GM12872 (cell line): ENCODE measurements around the gene ARF1.

Source experiments
- TF ChIP-seq, protein P1 (sequence below): IDR thresholded peaks from 3 replicates; pipeline ENCODE4 v1.5.1; 2011; ENCODE audit warnings: low read depth, mild to moderate bottlenecking, low read length, moderate library complexity; ENCODE audit not compliant: insufficient read depth

ARF1 gene

DNA sequence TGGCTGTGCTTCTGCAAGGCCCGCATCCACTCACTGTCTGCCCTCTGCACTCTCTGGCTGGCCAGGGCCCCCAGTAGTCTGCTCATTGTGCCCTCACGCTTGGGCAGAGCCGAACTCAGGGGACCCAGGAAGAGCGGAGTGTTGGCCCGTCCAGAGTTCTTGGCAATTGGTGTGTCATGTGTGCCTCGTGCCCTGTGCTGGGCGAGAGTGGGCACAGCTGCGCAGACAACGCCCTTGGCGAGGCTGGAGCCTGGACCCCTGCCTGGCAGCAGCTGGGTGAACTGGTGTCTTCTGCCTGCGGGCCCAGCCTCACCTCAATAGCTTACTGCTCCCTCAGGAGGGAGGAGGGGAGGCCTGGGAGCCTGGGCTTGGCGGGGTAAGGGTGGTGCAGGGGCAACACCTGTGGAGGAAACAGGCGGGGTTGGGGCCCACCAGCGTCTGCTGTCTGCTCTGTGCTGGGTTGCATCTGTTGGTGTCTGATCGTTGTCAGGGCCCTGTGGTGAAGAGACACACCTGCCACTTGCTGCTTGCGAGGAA is 59.7 kb downstream of the ARF1 start:
- TF ChIP-seq, protein P1, sequence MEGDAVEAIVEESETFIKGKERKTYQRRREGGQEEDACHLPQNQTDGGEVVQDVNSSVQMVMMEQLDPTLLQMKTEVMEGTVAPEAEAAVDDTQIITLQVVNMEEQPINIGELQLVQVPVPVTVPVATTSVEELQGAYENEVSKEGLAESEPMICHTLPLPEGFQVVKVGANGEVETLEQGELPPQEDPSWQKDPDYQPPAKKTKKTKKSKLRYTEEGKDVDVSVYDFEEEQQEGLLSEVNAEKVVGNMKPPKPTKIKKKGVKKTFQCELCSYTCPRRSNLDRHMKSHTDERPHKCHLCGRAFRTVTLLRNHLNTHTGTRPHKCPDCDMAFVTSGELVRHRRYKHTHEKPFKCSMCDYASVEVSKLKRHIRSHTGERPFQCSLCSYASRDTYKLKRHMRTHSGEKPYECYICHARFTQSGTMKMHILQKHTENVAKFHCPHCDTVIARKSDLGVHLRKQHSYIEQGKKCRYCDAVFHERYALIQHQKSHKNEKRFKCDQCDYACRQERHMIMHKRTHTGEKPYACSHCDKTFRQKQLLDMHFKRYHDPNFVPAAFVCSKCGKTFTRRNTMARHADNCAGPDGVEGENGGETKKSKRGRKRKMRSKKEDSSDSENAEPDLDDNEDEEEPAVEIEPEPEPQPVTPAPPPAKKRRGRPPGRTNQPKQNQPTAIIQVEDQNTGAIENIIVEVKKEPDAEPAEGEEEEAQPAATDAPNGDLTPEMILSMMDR: no peak

DNA sequence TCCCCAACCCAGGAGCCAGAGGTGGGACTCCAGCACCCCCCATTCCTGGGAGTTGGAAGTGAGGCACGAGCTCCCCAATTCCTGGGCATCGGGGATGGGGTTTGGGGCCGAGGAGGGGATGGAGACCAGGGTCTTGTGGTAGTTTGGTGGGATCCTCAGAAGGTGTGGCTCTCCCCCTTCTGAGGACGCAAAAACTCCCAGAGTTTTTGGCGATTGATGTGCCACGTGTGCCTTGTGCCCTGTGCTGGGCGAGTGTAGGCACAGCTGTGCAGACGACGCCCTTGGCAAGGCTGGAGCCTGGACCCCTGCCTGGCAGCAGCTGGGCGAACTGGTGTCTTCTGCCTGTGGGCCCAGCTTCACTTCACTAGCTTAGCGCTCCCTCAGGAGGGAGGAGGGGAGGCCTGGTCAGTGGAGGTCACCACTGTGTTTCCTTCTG is 60.2 kb downstream of the ARF1 start:
- TF ChIP-seq, protein P1: no peak

DNA sequence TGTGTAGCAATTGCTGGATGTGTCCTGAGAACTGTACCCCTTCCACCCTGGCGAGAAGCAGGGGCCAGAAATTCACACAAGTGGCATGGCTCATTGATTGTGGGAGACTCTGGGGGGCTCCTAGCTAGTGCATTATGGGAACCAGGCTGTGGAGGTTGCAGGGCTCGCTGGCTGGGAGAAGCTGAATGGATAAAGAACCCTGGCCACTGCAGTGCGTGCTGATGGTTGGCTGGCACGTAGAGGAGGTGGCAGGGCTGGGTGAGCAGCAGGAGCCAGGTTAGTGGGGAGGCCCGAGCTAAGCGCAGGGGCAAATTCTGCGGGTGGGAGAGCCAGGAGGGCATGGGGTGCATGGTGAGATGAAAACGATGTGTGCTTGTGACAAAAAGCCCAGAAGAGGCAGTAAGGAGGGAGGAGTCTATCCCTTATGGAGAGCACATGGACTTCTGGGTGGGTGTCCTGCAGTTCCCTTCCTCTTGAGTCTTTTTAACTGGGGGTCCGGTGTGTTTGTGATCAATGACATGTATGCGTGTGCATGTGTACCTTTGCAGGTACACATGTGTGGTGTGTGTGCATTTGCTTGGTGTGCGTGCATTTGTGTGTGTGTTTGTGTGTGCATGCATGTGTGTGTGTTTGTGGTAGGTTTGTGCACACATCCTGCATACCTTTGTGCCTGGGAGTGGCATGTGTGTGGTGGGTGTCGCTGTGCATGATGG is 61.1 kb downstream of the ARF1 start:
- TF ChIP-seq, protein P1: no peak

DNA sequence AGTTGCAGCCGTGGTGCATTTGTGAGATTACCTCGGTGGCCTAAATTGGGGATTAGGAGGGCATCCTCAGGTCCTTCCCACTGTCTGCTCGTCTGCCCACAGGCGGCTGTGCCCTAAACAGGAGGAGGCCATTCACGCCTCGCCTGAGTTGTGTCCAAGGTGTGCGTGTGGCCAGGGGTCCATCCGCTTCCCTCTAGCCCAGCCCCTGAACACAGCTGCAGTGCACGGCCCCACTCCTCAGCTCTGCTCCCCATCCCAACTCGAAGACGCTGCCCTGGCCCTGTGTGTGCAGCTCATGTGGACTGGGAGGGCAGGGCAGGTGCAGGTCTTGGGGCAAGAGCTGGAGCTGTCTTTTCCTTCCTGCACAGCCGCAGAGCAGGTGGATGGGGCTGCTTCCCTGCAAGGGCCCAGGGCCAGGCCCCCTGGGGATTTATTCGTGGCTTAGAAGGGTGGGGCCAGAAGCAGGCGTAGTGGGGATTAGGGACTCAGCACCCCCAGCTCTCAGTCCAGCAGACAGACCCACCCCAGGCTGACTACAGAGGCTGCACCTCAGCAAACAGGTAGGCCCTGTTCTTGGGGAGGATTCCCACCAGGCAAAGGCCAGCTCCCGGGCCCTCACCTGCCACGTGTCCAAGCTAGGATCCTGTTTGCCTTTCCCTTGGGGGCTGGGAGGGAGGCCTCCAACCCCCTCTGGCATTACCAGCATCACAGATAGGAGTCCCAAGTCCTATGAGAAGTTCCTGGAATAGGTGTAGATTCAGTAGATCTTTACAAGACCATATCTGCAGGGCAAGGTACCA is 61.9 kb downstream of the ARF1 start:
- TF ChIP-seq, protein P1: no peak

DNA sequence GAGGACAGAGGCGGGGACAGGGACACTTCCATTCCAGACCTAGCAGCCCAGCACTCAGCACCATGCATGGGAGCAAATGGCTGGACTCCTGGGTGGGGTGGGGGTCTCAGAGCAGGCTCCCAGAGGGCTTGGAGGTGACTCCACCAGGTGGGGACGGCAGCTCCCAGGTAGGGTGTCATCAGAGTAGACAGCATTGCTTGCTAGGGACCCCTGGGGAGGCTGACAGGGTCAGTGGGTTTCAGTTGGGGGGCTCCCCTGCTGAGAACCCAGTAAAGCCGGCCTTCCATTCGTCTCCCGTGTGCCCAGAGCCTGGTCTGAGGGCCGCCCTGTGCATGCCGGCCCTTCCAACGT is 62.5 kb downstream of the ARF1 start:
- TF ChIP-seq, protein P1: no peak

DNA sequence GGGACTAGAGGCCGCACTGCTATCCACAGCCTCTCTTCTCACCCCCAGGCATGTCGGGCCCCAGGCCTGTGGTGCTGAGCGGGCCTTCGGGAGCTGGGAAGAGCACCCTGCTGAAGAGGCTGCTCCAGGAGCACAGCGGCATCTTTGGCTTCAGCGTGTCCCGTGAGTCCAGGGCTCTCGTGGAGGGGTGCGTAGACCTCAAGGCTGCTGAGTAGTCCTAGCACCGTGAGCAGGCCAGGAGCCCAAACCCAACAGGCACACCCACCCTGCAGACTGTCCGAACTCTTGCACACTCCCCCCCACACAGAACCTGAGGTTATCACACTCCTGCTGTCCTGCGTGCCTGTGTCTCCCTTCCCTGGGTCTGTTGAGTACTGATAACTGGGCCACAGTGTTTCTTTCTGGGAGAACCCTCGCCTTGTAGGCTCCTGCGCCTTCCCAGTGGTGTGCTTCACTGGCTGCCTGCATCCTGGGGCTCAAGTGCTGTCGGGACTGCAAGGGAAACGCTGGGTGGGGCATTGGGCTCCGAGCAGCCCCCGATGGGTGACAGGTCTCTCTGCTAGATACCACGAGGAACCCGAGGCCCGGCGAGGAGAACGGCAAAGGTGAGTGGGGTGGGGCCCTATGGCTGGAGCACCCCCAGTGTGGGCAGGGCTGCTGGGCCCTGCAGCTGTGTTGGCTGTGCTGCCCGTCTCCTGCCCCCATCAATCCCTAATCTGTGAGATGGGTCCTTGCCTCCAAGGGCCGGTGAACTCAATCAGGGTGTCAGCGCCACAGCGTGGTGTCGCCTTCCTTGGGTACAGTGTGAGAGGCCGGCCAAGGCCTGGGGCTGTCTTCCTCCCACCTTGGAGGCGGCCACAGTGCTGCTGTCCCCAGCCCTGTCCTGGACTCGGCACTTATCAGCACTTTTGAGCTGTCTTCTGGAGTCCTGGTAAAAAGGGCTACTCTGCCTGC is 63.2 kb downstream of the ARF1 start:
- TF ChIP-seq, protein P1: no peak
